ENCODE results near the gene TRIM67. TPM values are rescaled to one million over a fixed set of nuclear protein-coding genes. Genes with fewer than 3 reads are reported as not detected.
A peak's percentile ranks its signal among the peaks of the same experiment; 100 is the strongest.

TRIM67 gene
- total RNA-seq, 1 donor from 2014 or later: 0.08 TPM

DNA sequence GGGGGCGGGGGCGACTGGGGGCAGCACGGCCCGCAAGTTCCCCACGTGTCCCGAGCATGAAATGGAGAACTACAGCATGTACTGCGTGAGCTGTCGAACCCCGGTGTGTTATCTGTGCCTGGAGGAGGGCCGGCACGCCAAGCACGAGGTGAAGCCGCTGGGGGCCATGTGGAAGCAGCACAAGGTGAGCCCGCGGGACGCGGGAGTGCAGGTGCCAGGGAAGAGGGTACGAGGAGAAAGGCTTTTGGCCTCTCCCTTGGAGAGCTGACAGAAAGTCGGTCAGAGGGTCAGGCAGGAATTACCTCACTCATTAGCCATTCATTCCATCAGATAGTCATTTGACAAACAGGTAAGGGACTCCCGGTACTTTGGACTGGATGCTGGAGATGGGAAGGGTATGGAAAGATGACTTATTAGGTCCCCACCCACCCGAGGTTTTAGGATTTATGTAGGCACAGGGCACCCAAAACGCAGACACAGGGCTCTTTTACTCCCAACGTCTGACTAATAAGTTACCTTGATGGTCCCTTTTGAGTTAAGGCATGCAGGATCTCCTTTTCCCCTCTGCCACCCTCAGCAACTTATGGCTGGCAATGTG is 2.1 kb downstream of the TRIM67 start:
- H3K27ac ChIP-seq (replicated peaks): no peak overlapping the region
- peaks cover 32% of the 10 kb centered on the region for H3K4me1 ChIP-seq
- DNase-seq: no peak
- H3K27me3 ChIP-seq (ENCODE audit: low read depth): peaks cover 96% of the 10 kb centered on the region
- peak overlapping the region; percentile 70 for H3K4me3 ChIP-seq
- TF ChIP-seq, protein P1, sequence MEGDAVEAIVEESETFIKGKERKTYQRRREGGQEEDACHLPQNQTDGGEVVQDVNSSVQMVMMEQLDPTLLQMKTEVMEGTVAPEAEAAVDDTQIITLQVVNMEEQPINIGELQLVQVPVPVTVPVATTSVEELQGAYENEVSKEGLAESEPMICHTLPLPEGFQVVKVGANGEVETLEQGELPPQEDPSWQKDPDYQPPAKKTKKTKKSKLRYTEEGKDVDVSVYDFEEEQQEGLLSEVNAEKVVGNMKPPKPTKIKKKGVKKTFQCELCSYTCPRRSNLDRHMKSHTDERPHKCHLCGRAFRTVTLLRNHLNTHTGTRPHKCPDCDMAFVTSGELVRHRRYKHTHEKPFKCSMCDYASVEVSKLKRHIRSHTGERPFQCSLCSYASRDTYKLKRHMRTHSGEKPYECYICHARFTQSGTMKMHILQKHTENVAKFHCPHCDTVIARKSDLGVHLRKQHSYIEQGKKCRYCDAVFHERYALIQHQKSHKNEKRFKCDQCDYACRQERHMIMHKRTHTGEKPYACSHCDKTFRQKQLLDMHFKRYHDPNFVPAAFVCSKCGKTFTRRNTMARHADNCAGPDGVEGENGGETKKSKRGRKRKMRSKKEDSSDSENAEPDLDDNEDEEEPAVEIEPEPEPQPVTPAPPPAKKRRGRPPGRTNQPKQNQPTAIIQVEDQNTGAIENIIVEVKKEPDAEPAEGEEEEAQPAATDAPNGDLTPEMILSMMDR (IDR thresholded peaks at IDR 0.05; ENCODE audit: borderline replicate concordance): no peak
- H3K9me3 ChIP-seq (replicated peaks): no peaks in the 10 kb centered on the region
- no peaks in the 10 kb centered on the region for H3K36me3 ChIP-seq
- intact Hi-C loops (cut with micrococcal nuclease): no loop called here

DNA sequence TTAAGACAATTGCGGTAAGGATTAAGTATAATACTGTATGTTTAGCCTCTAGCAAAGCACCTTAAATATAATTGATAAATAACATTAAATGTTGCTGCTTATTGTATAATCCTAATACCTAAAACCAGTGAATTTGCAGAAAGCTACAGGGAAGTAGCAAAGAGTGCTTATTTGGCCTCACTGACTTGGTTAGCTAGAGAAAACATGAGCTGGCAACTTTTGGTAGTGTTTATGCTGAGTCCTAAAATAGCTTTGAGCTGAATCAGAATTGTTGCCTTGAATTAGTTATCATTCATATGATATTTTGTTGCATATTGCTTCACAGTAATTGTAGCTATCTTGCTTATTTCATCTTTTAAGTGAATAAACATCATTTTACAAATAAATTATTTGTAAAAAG is 3.5 kb downstream of the TRIM67 start:
- no peak overlapping the region for H3K4me3 ChIP-seq
- intact Hi-C loops (cut with micrococcal nuclease): no loop called here
- H3K27me3 ChIP-seq (ENCODE audit: low read depth): peaks cover 90% of the 10 kb centered on the region
- H3K27ac ChIP-seq (replicated peaks): no peak overlapping the region
- TF ChIP-seq, protein P1 (IDR thresholded peaks at IDR 0.05; ENCODE audit: borderline replicate concordance): no peak
- H3K36me3 ChIP-seq: no peaks in the 10 kb centered on the region
- H3K4me1 ChIP-seq: peaks cover 32% of the 10 kb centered on the region
- no peak for DNase-seq
- no peaks in the 10 kb centered on the region for H3K9me3 ChIP-seq (replicated peaks)

DNA sequence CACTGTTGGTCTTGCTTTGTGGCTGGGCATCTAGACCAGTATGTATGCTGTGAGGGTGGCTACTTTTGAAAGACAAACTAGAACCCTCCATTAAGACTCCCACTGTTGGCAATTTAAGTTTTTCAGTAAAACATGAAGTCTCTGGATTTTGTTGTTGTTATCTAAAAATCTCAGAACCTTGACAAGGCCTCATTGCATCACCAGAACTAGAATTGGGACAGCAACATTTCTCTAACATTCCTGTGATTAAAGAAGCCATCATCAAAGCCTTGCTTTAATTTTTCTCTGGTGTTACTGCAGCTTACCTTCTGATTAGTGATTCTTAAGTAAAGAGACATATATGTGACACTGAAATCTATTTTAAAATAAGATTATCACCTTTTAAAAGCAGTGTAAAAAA is 4.5 kb downstream of the TRIM67 start:
- TF ChIP-seq, protein P1 (IDR thresholded peaks at IDR 0.05; ENCODE audit: borderline replicate concordance): no peak
- Histone ChIP-seq H3K36me3 (no peaks in the 10 kb centered on the region), H3K27ac (replicated peaks) (no peak overlapping the region), H3K9me3 (replicated peaks) (no peaks in the 10 kb centered on the region), H3K4me1 (peaks cover 24% of the 10 kb centered on the region), H3K27me3 (ENCODE audit: low read depth) (peaks cover 79% of the 10 kb centered on the region), H3K4me3 (no peak overlapping the region)
- DNase-seq: no peak
- intact Hi-C loops (cut with micrococcal nuclease): no loop called here

DNA sequence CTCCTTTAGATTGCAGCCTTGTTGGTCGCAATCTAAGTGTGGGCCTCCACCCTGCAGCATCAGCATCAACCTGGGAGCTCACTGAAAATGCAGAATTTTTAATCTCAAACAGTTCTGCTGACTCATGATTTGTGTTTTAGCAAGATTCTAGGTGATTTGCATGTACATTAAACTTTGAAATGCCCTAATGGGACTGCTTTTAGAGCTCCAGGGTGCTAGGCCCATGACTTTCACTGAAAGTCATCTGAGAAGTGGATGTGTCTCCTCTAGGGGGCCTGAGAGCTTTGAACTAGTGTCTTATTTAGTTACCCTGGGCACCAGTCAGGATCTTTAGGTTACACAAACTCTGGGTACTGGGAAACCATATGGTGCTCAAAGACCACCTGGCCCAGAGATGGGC is 9.0 kb downstream of the TRIM67 start:
- intact Hi-C loops (cut with micrococcal nuclease): no loop called here
- DNase-seq: no peak
- no peaks in the 10 kb centered on the region for H3K9me3 ChIP-seq (replicated peaks)
- H3K36me3 ChIP-seq: no peaks in the 10 kb centered on the region
- peaks cover 8% of the 10 kb centered on the region for H3K4me1 ChIP-seq
- no peak overlapping the region for H3K27ac ChIP-seq (replicated peaks)
- TF ChIP-seq, protein P1 (IDR thresholded peaks at IDR 0.05; ENCODE audit: borderline replicate concordance): no peak
- H3K27me3 ChIP-seq (ENCODE audit: low read depth): peaks cover 35% of the 10 kb centered on the region
- no peak overlapping the region for H3K4me3 ChIP-seq

DNA sequence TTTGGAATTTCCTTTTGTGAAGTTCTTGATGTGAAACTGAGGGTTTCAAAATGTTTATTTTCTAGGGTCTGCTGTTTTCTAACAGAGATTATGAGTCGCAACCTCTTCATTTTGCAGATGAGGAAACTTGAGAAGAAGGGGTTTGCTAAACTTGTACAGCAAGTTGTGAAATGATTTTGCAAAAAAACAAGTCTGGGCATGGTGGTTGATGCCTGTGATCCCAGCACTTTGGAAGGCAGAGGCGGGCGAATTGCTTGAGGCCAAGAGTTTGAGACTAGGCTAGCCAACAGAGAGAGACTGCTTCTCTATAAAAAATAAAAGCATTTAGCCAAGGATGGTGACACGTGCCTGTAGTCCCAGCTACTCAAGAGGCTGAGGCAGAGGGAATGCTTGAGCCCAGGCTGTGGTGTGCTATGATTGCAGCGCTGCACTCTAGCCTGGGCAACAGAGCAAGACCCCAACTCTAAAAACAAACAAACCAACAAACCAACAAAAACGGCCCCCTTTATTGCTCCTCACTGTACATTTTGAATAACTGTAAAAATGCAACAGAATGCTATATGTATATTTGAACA is 9.9 kb downstream of the TRIM67 start:
- TF ChIP-seq, protein P1 (IDR thresholded peaks at IDR 0.05; ENCODE audit: borderline replicate concordance): no peak
- H3K27ac ChIP-seq (replicated peaks): no peak overlapping the region
- no peaks in the 10 kb centered on the region for H3K36me3 ChIP-seq
- no peaks in the 10 kb centered on the region for H3K9me3 ChIP-seq (replicated peaks)
- H3K27me3 ChIP-seq (ENCODE audit: low read depth): peaks cover 28% of the 10 kb centered on the region
- no peak overlapping the region for H3K4me3 ChIP-seq
- peaks cover 8% of the 10 kb centered on the region for H3K4me1 ChIP-seq
- intact Hi-C loops (cut with micrococcal nuclease): no loop called here
- DNase-seq: no peak
